ENCODE measurements around the gene CRYBA2.

Gene CRYBA2

DNA sequence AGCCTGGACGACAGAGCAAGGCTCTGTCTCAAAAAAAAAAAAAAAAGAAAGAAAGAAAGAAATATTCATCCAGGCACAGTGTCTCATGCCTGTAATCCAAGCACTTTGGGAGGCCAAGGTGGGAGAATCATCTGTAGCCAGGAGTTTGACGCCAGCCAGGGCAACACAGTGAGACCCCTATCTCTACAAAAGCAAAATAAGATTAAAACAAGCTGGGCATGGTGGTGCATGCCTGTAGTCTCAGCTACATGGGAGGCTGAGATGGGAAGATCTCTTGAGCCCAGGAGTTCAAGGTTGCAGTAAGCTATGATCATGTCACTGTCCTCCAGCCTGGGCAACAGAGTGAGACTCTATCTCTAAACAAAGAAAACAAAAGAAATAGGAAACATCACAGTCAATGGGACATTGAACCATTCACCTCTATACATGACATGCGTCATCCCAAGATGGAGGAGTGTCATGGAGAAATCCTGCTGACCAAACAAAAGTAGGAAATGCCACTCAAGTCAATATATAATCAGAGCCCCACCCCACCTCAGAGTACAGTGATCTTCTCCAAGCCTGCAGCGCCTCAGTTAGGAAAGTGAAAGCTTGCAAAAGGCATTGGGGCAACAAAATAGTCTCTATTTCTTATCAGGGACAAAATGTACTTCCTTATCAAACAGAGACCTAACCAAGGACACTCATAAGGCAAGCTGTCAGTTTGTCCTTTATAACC, 18.0 kb downstream of the CRYBA2 start:
- DNase-seq, result no peak
- Mint-ChIP-seq H3K4me1 (peaks cover 6% of the 10 kb centered on the region), H3K9me3 (no peaks in the 10 kb centered on the region), H3K36me3 (no peaks in the 10 kb centered on the region), H3K27ac (no peak overlapping the region), H3K27me3 (peaks cover 72% of the 10 kb centered on the region), H3K4me3 (no peak overlapping the region)
- CTCF ChIA-PET, result interaction anchor here (0.7 to 3.8 kb wide), 10 partner anchors 16 to 125 kb away, joined by 3 to 14 read pairs (median 3); partner anchors contain the start of gene CDK5R2

DNA sequence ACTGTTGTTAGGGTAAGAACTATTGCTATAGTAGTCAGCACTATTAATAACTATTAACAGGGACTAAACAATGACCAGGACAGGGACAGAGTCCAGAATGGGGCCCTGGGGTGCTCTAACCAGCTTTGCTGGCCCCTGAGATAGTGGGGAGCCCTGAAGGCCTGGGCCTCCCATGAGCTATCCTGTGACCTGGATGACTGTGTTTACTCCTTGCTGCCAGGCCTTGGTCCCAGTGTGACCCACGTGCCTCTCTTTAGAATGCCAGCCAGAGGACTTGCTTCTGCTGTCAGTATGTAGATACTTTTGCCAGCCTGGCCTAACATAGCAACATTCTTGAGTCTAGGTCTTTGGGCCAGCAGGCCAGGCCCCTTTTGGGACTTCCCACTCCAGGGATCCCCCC, 22.3 kb downstream of the CRYBA2 start:
- H3K9me3 Mint-ChIP-seq, result no peaks in the 10 kb centered on the region
- no peaks in the 10 kb centered on the region for H3K4me1 Mint-ChIP-seq
- DNase-seq, result no peak
- H3K36me3 Mint-ChIP-seq, result no peaks in the 10 kb centered on the region
- H3K27ac Mint-ChIP-seq, result no peak overlapping the region
- CTCF ChIA-PET, result interaction anchor here (1.5 kb wide), 1 partner anchor 9 kb away, joined by 6 read pairs; no protein-coding TSS in a partner anchor
- peaks cover 51% of the 10 kb centered on the region for H3K27me3 Mint-ChIP-seq
- no peak overlapping the region for H3K4me3 Mint-ChIP-seq

DNA sequence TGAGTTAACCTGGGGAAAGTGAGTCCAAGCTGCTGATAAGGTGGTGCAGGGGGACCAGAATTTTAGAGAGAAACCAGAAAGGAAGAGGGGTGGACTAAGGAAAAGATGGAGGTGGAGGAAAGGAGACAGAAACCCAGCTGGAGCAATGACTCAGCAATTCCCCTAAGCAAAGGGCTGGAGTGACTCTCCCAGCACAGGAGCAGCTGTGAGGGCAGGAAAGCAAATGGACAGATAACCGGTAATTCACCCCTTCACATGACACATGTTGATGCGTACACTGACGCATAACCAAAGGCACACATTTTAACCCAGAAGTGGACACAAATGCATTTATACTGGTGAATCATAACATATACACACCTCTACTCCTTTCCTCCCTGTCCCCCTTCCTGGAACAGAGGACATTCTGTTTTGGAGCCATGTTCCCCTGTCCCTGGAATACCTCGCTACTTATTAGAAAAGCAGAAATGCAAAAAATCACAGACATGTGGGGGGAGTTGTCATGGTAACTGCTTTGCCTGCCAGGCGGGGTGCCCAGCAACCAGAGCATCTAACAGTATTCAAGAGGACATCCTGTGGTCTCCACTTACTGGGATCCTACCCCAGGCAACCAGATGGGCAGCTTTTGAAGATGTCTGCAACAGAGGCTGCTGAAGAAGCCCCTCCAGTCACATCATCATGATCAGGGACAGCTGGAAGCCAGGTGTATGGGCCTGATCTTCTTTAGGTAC, 29.0 kb downstream of the CRYBA2 start:
- CTCF ChIA-PET, result interaction anchor here (1.3 to 2.0 kb wide), 3 partner anchors 16 to 87 kb away, joined by 3 to 9 read pairs (median 5); no protein-coding TSS in a partner anchor
- DNase-seq, result no peak
- peaks cover 4% of the 10 kb centered on the region for H3K4me1 Mint-ChIP-seq
- H3K36me3 Mint-ChIP-seq, result no peaks in the 10 kb centered on the region
- H3K27me3 Mint-ChIP-seq, result peaks cover 83% of the 10 kb centered on the region
- H3K4me3 Mint-ChIP-seq, result no peak overlapping the region
- no peaks in the 10 kb centered on the region for H3K9me3 Mint-ChIP-seq
- H3K27ac Mint-ChIP-seq, result peak overlapping the region; percentile 26

DNA sequence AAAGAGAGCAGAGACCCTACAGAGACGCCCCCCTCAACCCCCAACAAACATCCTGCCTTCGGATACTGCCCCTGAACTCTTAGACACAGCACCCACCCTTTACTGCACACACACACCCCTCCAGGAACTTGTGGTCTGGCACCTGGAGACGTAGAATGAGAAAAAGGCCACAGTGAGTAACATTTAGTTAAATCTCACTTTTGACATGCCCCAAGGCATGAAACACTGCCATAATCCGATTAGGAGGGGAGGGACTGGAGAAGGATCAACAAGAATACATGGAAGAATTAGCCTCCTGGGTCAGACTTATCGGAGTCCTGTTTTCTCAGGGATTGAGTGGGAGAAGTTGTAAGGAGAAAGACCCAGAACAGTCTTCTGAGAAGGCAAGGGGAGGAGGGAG, 29.6 kb downstream of the CRYBA2 start:
- CTCF ChIA-PET, result interaction anchor here (1.3 kb wide), 1 partner anchor 86 kb away, joined by 3 read pairs; no protein-coding TSS in a partner anchor
- no peak overlapping the region for H3K4me3 Mint-ChIP-seq
- no peaks in the 10 kb centered on the region for H3K9me3 Mint-ChIP-seq
- no peaks in the 10 kb centered on the region for H3K36me3 Mint-ChIP-seq
- no peak for DNase-seq
- peaks cover 89% of the 10 kb centered on the region for H3K27me3 Mint-ChIP-seq
- H3K27ac Mint-ChIP-seq, result no peak overlapping the region
- peaks cover 7% of the 10 kb centered on the region for H3K4me1 Mint-ChIP-seq

DNA sequence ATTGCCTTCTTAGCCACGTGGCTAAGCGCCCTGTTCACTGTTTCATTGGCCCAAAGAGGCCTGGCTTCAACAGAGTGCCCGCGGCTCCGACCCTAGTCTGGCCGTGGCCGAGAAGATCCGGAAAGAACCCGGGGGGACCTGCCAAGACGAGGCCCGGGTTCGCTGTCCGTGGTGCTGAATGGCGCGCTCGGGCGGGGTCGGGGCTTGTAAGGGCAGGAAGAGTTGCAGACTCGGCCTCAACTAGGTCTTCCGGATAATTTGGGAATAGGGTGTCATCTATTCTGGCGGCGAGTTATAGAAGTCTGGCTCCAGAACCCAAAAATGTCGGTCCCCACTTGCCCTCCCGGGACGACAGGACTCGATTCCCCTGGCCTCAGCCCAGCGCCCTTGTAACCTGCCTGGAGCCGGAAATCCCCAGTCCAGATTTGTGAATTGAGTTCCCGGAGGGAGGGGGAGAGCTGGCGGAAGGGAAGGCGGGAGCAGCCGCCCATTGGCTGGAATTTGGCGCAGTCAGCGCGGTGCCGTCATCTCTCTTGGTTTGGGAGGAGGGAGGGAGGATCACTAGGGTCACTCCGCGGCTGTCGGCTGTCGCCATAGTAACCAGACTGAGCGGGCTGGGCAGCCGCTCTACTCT, 30.2 kb downstream of the CRYBA2 start:
- H3K4me3 Mint-ChIP-seq, result no peak overlapping the region
- H3K4me1 Mint-ChIP-seq, result peaks cover 7% of the 10 kb centered on the region
- CTCF ChIA-PET, result interaction anchor here (1.1 kb wide), 1 partner anchor 17 kb away, joined by 4 read pairs; no protein-coding TSS in a partner anchor
- H3K36me3 Mint-ChIP-seq, result no peaks in the 10 kb centered on the region
- H3K27me3 Mint-ChIP-seq, result peaks cover 93% of the 10 kb centered on the region
- no peak overlapping the region for H3K27ac Mint-ChIP-seq
- no peaks in the 10 kb centered on the region for H3K9me3 Mint-ChIP-seq
- DNase-seq, result peak; percentile 82

DNA sequence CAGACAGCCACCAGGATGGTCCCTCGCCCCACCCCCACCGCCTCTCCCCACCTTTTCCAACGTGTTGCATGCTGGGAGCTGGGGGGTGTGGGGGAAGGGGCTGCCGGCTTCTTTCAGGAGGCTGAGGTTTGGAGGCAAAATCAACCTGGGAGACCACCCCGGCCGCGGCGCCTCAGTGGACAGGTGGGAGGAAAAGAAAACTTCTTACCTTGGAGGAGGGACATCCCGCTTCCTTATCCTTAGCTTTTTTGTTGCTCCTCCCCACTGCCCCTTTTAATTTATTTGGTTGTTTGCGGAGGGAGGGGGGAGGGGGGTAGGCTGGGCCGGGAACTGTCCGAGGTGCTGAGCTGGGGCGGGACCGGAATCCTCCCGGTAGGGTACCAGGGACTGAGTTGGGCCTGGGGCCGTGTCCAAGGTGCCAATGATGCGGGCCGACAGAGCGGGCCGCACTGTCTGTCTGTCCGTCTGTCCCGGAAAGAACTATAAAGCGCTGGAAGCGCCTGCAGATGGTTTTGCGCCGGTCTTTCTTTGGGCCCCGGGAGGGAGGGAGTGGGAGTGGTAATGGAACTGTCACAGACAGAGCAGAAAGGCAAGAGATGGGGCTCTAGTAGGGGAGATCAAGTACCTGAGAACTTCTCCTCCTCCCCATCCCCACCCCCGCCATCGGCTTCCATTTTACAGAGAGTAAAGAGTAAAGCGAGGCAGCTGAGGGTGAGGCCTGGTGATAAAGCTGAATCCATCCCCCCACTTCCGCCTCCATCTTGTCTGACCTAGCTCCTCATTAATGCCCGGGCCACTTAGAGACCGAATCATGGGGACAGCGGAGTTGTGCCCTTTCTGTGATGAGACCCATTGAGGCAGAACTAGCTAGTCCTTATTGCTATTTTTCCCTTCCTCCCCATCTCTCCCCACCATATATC, 31.3 kb downstream of the CRYBA2 start:
- peak; percentile 49 for DNase-seq
- Mint-ChIP-seq H3K4me1 (peaks cover 7% of the 10 kb centered on the region), H3K4me3 (no peak overlapping the region), H3K27me3 (peaks cover 94% of the 10 kb centered on the region), H3K9me3 (no peaks in the 10 kb centered on the region), H3K27ac (no peak overlapping the region), H3K36me3 (no peaks in the 10 kb centered on the region)
- CTCF ChIA-PET, result interaction anchor here (1.1 to 1.6 kb wide), 2 partner anchors 18 to 64 kb away, joined by 4 to 5 read pairs; no protein-coding TSS in a partner anchor

DNA sequence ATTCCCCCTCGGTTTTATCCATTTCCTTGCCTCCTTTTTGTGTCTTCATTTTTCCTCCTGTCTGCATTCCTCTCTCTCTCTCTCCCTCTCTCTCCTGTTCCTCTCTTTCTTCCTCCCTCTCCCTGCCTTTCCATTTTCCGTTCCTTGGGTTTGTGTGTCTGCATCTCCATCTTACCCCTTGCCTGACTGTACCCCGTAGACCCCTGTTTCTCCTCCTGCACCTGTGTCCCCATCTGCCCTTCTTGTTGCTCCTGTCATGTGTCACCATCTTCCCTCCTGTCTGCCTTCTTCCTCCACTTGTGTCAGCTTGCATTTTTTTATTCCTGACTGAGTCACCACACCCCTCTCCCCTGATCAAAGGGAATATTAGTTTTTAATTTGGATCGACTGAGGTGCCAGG, 32.0 kb downstream of the CRYBA2 start:
- CTCF ChIA-PET, result interaction anchor here (1.6 kb wide), 1 partner anchor 63 kb away, joined by 5 read pairs; no protein-coding TSS in a partner anchor
- no peak overlapping the region for H3K27ac Mint-ChIP-seq
- H3K4me1 Mint-ChIP-seq, result peaks cover 7% of the 10 kb centered on the region
- H3K9me3 Mint-ChIP-seq, result no peaks in the 10 kb centered on the region
- DNase-seq, result no peak
- no peaks in the 10 kb centered on the region for H3K36me3 Mint-ChIP-seq
- H3K27me3 Mint-ChIP-seq, result peaks cover 95% of the 10 kb centered on the region
- no peak overlapping the region for H3K4me3 Mint-ChIP-seq

DNA sequence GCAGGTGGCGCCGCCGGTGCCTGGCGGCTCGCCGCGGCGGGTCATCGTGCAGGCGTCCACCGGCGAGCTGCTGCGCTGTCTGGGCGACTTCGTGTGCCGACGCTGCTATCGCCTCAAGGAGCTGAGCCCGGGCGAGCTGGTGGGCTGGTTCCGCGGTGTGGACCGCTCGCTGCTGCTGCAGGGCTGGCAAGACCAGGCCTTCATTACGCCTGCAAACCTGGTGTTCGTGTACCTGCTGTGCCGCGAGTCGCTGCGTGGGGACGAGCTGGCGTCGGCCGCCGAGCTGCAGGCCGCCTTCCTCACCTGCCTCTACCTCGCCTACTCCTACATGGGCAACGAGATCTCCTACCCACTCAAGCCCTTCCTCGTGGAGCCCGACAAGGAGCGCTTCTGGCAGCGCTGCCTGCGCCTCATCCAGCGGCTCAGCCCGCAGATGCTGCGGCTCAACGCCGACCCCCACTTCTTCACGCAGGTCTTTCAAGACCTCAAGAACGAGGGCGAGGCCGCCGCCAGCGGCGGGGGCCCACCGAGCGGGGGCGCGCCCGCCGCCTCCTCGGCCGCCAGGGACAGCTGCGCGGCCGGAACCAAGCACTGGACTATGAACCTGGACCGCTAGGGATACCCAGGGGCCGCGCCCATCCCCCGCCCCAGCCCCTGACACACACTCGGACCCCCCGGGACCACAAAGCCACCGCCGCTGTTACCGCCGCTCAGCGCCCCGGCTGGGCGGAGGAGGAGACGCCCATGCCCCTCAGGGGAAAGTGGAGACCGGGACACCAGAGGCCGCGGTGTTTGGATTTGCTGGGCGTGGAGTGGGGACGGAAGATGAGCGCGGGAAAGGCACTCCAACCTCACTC, 32.7 kb downstream of the CRYBA2 start:
- Mint-ChIP-seq H3K36me3 (no peaks in the 10 kb centered on the region), H3K4me3 (no peak overlapping the region), H3K4me1 (peaks cover 7% of the 10 kb centered on the region), H3K27ac (peak overlapping the region; percentile 65), H3K9me3 (no peaks in the 10 kb centered on the region), H3K27me3 (peaks cover 100% of the 10 kb centered on the region)
- DNase-seq, result no peak
- CTCF ChIA-PET, result interaction anchor here (1.6 kb wide), 1 partner anchor 62 kb away, joined by 5 read pairs; no protein-coding TSS in a partner anchor

DNA sequence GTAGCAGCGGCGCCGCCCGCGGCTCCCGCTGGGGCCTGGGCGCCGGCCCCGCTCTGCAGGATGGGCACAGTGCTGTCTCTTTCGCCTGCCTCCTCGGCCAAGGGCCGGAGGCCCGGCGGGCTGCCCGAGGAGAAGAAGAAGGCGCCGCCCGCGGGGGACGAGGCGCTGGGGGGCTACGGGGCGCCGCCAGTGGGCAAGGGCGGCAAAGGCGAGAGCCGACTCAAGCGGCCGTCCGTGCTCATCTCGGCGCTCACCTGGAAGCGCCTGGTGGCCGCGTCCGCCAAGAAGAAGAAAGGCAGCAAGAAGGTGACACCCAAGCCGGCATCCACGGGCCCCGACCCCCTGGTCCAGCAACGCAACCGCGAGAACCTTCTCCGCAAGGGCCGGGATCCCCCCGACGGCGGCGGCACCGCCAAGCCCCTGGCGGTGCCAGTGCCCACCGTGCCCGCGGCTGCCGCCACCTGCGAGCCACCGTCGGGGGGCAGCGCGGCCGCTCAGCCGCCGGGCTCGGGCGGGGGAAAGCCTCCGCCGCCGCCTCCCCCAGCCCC, 33.4 kb downstream of the CRYBA2 start:
- Mint-ChIP-seq H3K36me3 (no peaks in the 10 kb centered on the region), H3K27me3 (peaks cover 100% of the 10 kb centered on the region), H3K27ac (no peak overlapping the region), H3K4me1 (peaks cover 7% of the 10 kb centered on the region), H3K4me3 (no peak overlapping the region), H3K9me3 (no peaks in the 10 kb centered on the region)
- DNase-seq, result no peak
- CTCF ChIA-PET, result interaction anchor here (1.4 to 2.8 kb wide), 3 partner anchors 16 to 82 kb away, joined by 4 to 10 read pairs (median 9); no protein-coding TSS in a partner anchor

DNA sequence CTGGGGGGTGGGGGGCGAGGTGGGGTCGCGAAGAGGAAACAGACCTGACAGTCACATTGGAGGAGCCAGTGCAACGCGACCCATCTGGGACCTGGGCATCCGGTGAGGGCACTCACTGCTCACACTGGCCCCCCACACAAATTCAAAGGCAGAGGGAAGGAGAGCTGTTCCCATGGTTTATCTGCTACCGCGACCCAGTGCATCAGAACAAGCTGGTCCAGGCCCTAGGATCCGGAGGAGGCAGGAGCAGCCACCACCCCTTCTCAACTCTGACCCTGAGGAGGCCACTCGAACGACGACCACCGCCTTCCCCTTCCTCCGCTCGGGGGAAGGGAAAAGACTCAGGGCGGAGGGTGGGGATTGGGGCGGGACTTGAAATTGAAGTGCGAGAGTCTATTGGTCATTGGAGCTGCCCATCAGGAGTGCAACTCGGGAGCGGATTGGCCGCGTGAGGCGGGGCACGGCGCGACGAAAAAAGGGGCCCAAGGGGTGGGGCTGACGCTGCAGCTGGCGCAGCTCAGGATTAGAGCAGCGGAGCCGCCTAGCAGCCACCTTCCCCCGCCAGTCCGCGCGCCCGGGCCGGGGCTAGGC, 34.0 kb downstream of the CRYBA2 start, which contains the start of gene CDK5R2:
CDK5R2 (plus strand) TSS at position 526 of the 591 bp plus-strand sequence. CDS start 155 bp downstream, outside the sequence.
- peak; percentile 59 for DNase-seq
- Mint-ChIP-seq H3K36me3 (no peaks in the 10 kb centered on the region), H3K4me3 (peak within 1 kb of the TSS; percentile 19), H3K4me1 (peaks cover 7% of the 10 kb centered on the region), H3K27me3 (peaks cover 100% of the 10 kb centered on the region), H3K27ac (peak within 1 kb of the TSS; percentile 65), H3K9me3 (no peaks in the 10 kb centered on the region)
- CTCF ChIA-PET, result interaction anchor here (1.4 to 2.8 kb wide), 3 partner anchors 17 to 82 kb away, joined by 4 to 10 read pairs (median 9); no protein-coding TSS in a partner anchor

DNA sequence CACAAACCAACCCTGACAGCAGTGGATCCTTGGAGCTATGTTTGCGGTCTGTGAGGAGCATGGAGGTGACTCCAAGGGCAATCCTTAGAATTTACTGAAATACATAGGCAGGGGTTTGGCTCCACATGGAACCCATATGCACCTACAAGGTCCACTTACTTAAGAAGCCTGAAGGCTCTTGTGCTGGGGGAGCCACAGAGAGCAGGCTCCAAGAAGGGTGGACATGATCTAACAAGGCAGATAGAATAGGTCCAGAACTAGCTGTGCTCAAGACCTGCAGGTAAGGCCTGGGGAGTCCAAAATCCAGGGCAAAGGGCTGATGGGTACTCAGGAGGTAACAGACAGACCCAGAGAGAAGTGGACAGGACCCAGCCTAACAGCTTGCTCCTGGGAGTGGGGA, 34.9 kb downstream of the CRYBA2 start:
- Mint-ChIP-seq H3K4me3 (no peak overlapping the region), H3K36me3 (no peaks in the 10 kb centered on the region)

DNA sequence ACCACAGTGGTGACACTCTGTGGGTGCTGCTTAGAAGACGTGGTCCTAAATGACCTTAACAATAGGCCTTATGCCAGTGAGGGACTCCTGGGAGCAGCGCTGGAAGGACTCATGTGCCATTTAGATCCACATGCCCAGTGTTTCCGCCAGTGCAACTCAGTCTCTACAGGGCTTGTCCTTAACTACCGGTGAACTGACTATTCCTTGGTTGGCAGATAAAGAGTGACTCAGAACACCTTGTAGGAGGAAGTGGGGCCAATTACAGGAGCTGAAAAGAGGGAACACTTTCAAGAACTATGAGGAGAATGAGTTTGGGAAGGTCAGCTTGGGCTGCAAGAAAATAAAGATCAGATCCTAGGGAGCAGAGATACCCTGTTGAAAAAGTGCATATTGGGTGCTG, 35.6 kb downstream of the CRYBA2 start:
- peaks cover 95% of the 10 kb centered on the region for H3K27me3 Mint-ChIP-seq
- H3K9me3 Mint-ChIP-seq, result no peaks in the 10 kb centered on the region
- H3K36me3 Mint-ChIP-seq, result no peaks in the 10 kb centered on the region
- CTCF ChIA-PET, result interaction anchor here (1.0 to 2.8 kb wide), 6 partner anchors 8 to 80 kb away, joined by 3 to 10 read pairs (median 5); no protein-coding TSS in a partner anchor
- no peak overlapping the region for H3K27ac Mint-ChIP-seq
- DNase-seq, result no peak
- peaks cover 7% of the 10 kb centered on the region for H3K4me1 Mint-ChIP-seq
- H3K4me3 Mint-ChIP-seq, result no peak overlapping the region

More for the DNA sequence above, 34.9 kb downstream of the CRYBA2 start:
- Mint-ChIP-seq H3K4me1 (peaks cover 7% of the 10 kb centered on the region), H3K27me3 (peaks cover 98% of the 10 kb centered on the region), H3K9me3 (no peaks in the 10 kb centered on the region), H3K27ac (no peak overlapping the region)
- CTCF ChIA-PET, result interaction anchor here (1.0 to 2.8 kb wide), 6 partner anchors 9 to 81 kb away, joined by 3 to 10 read pairs (median 4); no protein-coding TSS in a partner anchor
- no peak for DNase-seq
